NT2/D1 (cell line): Measurements from ENCODE around the gene CD200R1L.

ENCODE experiments used
- DNase-seq: peaks from one replicate; pipeline ENCODE4 v3.0.0-alpha.2; 2011; ENCODE audit warnings: low read depth, low spot score
- H3K27me3 ChIP-seq: 2 replicates; pipeline ENCODE4 v1.6.0; 2011; ENCODE audit warnings: mild to moderate bottlenecking; ENCODE audit not compliant: insufficient read length, insufficient read depth
- H3K36me3 ChIP-seq: 2 replicates; pipeline ENCODE4 v1.6.1; 2011; ENCODE audit warnings: mild to moderate bottlenecking, low read length, mixed read lengths; ENCODE audit not compliant: insufficient read depth, insufficient read length
- H3K4me1 ChIP-seq: 2 replicates; pipeline ENCODE4 v1.5.1; 2011; ENCODE audit not compliant: insufficient read depth, insufficient read length
- H3K4me3 ChIP-seq: 2 replicates; pipeline ENCODE4 v1.5.1; 2011; ENCODE audit warnings: low read depth; ENCODE audit not compliant: insufficient read length
- H3K9ac ChIP-seq: 2 replicates; pipeline ENCODE4 v1.6.0; 2011; ENCODE audit warnings: low read depth; ENCODE audit not compliant: insufficient read length
- H3K9me3 ChIP-seq: 2 replicates; pipeline ENCODE4 v1.5.1; 2011; ENCODE audit warnings: mild to moderate bottlenecking, low read length; ENCODE audit not compliant: insufficient read depth
- SUZ12 ChIP-seq: IDR thresholded peaks from 2 replicates; pipeline ENCODE4 v1.6.1; 2011; ENCODE audit not compliant: insufficient read length, insufficient read depth; ENCODE audit errors: extremely low read depth
- YY1 ChIP-seq: IDR thresholded peaks from 2 replicates; pipeline ENCODE4 v1.6.1; 2011; ENCODE audit not compliant: insufficient read length, insufficient read depth
- ZNF274 ChIP-seq: IDR thresholded peaks from 2 replicates; pipeline ENCODE4 v1.6.1; 2011; ENCODE audit warnings: mild to moderate bottlenecking, low read depth, low read length

Gene CD200R1L

GRCh38 chr3:112803467-112803866, 43.2 kb downstream of the CD200R1L start:
- no peaks in the 10 kb centered on the region for H3K9me3 ChIP-seq
- DNase-seq, result no peak

GRCh38 chr3:112802338-112802737, 44.3 kb downstream of the CD200R1L start:
- DNase-seq, result no peak
- Histone ChIP-seq H3K9ac (no peak overlapping the region), H3K36me3 (no peaks in the 10 kb centered on the region), H3K27me3 (no peaks in the 10 kb centered on the region), H3K4me3 (no peak overlapping the region), H3K9me3 (no peaks in the 10 kb centered on the region), H3K4me1 (no peaks in the 10 kb centered on the region)
- TF ChIP-seq YY1 (no peak), ZNF274 (no peak), SUZ12 (no peak)

More at GRCh38 chr3:112803467-112803866, 43.2 kb downstream of the CD200R1L start:
- Histone ChIP-seq H3K9ac (no peak overlapping the region), H3K4me1 (no peaks in the 10 kb centered on the region), H3K36me3 (no peaks in the 10 kb centered on the region), H3K27me3 (no peaks in the 10 kb centered on the region), H3K4me3 (no peak overlapping the region)
- TF ChIP-seq ZNF274, result no peak
- TF ChIP-seq SUZ12, result no peak
- TF ChIP-seq YY1, result no peak

- Histone ChIP-seq H3K4me1 (no peaks in the 10 kb centered on the region), H3K4me3 (no peak overlapping the region), H3K36me3 (no peaks in the 10 kb centered on the region), H3K9me3 (no peaks in the 10 kb centered on the region), H3K9ac (no peak overlapping the region), H3K27me3 (no peaks in the 10 kb centered on the region)
- TF ChIP-seq YY1, result no peak
- no peak for TF ChIP-seq SUZ12
- no peak for TF ChIP-seq ZNF274
- no peak for DNase-seq
These were observed 46.7 kb downstream of the CD200R1L start for GRCh38 chr3:112799946-112800345.

GRCh38 chr3:112794622-112795172, 52.0 kb downstream of the CD200R1L start:
- Histone ChIP-seq H3K4me1 (no peaks in the 10 kb centered on the region), H3K9ac (no peak overlapping the region), H3K36me3 (no peaks in the 10 kb centered on the region), H3K9me3 (no peaks in the 10 kb centered on the region), H3K4me3 (no peak overlapping the region), H3K27me3 (no peaks in the 10 kb centered on the region)
- no peak for DNase-seq
- TF ChIP-seq ZNF274, result no peak
- no peak for TF ChIP-seq YY1
- no peak for TF ChIP-seq SUZ12

- no peak for TF ChIP-seq SUZ12
- no peak for TF ChIP-seq YY1
- TF ChIP-seq ZNF274, result no peak
- H3K4me1 ChIP-seq, result no peaks in the 10 kb centered on the region
- no peak for DNase-seq
- no peaks in the 10 kb centered on the region for H3K27me3 ChIP-seq
- H3K36me3 ChIP-seq, result no peaks in the 10 kb centered on the region
- no peak overlapping the region for H3K9ac ChIP-seq
- H3K4me3 ChIP-seq, result no peak overlapping the region
- no peaks in the 10 kb centered on the region for H3K9me3 ChIP-seq
These were observed 53.2 kb downstream of the CD200R1L start for GRCh38 chr3:112793326-112794081.

- Histone ChIP-seq H3K4me1 (no peaks in the 10 kb centered on the region), H3K36me3 (no peaks in the 10 kb centered on the region), H3K27me3 (no peaks in the 10 kb centered on the region), H3K4me3 (no peak overlapping the region), H3K9me3 (peaks cover 13% of the 10 kb centered on the region; the same call in 1 of the 2 replicates), H3K9ac (no peak overlapping the region)
- TF ChIP-seq ZNF274, result no peak
- TF ChIP-seq SUZ12, result no peak
- TF ChIP-seq YY1, result no peak
- no peak for DNase-seq
These were observed 54.9 kb downstream of the CD200R1L start for GRCh38 chr3:112791736-112792135.

GRCh38 chr3:112789787-112790186, 56.9 kb downstream of the CD200R1L start:
- Histone ChIP-seq H3K9me3 (peaks cover 13% of the 10 kb centered on the region; the same call in 1 of the 2 replicates), H3K4me1 (no peaks in the 10 kb centered on the region), H3K9ac (no peak overlapping the region), H3K4me3 (no peak overlapping the region), H3K27me3 (no peaks in the 10 kb centered on the region), H3K36me3 (no peaks in the 10 kb centered on the region)
- no peak for DNase-seq
- no peak for TF ChIP-seq ZNF274
- TF ChIP-seq YY1, result no peak
- TF ChIP-seq SUZ12, result no peak
